IPS-15b (cell line): ENCODE results near the gene CD34.

Experiments used
- H3K27me3 ChIP-seq: one replicate; pipeline ENCODE4 v1.6.1; 2013; ENCODE audit warnings: low read length; ENCODE audit not compliant: control insufficient read depth, insufficient read depth
- H3K36me3 ChIP-seq: one replicate; pipeline ENCODE4 v1.6.1; 2013; ENCODE audit warnings: low read length; ENCODE audit not compliant: control insufficient read depth, insufficient read depth
- H3K4me1 ChIP-seq: one replicate; pipeline ENCODE4 v1.6.1; 2013; ENCODE audit warnings: mild to moderate bottlenecking, low read length; ENCODE audit not compliant: control insufficient read depth, insufficient read depth
- H3K4me3 ChIP-seq: one replicate; pipeline ENCODE4 v1.5.1; 2013; ENCODE audit warnings: low read depth, low read length
- H3K9ac ChIP-seq: one replicate; pipeline ENCODE4 v1.6.1; 2013; ENCODE audit warnings: low read depth, mild to moderate bottlenecking, low read length
- H3K9me3 ChIP-seq: one replicate; pipeline ENCODE4 v1.6.1; 2013; ENCODE audit warnings: mild to moderate bottlenecking, low read length; ENCODE audit not compliant: control insufficient read depth, insufficient read depth

The CD34 gene, protein sequence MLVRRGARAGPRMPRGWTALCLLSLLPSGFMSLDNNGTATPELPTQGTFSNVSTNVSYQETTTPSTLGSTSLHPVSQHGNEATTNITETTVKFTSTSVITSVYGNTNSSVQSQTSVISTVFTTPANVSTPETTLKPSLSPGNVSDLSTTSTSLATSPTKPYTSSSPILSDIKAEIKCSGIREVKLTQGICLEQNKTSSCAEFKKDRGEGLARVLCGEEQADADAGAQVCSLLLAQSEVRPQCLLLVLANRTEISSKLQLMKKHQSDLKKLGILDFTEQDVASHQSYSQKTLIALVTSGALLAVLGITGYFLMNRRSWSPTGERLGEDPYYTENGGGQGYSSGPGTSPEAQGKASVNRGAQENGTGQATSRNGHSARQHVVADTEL

DNA sequence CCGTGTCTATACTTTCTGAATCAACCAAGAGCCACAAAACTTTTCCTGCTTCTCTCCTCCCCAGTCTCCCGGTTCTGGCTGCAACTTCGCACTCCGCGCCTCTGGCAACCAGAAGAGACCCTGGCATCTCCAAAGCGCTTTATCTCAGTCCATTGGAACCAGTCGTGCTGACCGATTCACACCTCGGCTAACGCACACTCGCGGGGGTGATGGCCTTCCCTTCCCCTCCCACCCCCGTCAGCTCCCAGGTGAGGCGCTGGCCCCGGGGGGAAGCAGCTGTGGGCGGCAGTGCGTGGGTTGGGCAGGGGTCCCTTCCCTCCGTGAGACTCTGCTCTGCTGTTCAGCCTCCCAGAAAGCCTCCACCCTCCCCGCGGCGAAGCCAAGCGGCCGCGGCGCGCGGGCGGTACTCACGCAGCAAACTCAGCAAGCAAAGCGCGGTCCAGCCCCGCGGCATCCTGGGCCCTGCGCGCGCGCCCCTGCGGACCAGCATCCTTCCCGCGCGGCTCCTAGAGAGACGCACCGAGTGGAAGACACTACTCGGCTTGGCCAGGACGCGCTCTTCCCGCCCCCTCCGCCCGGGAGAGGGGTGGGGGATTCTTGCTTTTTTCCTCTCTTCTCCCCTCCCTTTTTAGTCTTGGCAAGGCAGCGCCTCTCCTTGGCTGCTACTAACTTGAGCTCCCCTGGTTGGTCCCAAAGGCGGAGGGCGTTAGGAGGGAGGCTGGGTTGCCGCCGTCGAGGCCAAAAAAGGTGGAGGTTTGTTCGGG is at the start of gene CD34:
TSS of gene CD34 (minus strand) at position 535 of the 764 bp plus-strand sequence. CDS start at position 490, 45 bp downstream.
- no peaks in the 10 kb centered on the region for H3K9me3 ChIP-seq
- H3K4me3 ChIP-seq = peak within 1 kb of the TSS; percentile 66
- peaks cover 57% of the 10 kb centered on the region for H3K27me3 ChIP-seq
- no peak within 1 kb of the TSS for H3K9ac ChIP-seq
- H3K4me1 ChIP-seq = peaks cover 3% of the 10 kb centered on the region
- no peaks in the 10 kb centered on the region for H3K36me3 ChIP-seq

DNA sequence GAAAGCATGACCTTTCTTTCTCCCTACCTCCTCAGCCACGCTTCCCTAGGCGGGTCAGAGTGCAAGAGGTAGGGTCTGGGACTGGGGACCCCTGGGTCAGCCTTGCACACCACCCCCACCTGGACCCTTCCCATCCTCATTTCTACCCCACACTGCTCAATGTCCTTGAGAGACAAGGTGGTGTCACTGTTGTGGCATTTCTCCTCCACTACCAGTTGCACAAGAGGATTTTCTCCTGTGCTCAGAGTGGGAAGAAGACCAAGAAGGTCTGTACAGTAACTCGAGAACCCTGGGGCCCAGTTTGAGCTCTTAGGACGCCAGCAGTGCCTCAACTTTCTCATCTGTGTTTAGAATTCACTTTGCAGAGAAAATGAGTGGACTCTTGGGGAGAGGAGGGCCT is 49.4 kb upstream of the CD34 start:
- H3K4me3 ChIP-seq = peak overlapping the region; percentile 52
- peaks cover 2% of the 10 kb centered on the region for H3K4me1 ChIP-seq
- H3K9me3 ChIP-seq = no peaks in the 10 kb centered on the region
- H3K27me3 ChIP-seq = peaks cover 88% of the 10 kb centered on the region
- H3K36me3 ChIP-seq = no peaks in the 10 kb centered on the region
- H3K9ac ChIP-seq = no peak overlapping the region

DNA sequence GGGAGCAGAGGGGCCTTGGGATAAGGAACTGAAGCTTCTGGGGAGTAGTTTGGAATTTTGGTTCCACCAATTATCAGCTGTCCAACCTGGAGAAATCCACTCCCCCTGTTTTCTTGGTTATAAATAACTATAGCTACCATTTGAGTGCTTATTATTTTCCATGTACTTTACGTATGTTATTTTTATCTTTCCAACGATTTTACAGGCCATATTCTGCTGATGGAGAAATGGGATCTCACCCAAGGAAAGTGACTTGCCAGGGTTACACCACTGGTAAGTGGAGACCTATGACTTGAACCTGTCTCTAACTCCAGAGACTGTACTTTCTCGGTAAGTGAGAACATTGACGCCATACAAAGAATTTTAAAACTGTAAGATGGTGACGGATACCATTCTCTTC is 49.0 kb upstream of the CD34 start:
- peaks cover 2% of the 10 kb centered on the region for H3K4me1 ChIP-seq
- H3K4me3 ChIP-seq = peak overlapping the region; percentile 52
- no peak overlapping the region for H3K9ac ChIP-seq
- H3K27me3 ChIP-seq = peaks cover 87% of the 10 kb centered on the region
- no peaks in the 10 kb centered on the region for H3K36me3 ChIP-seq
- H3K9me3 ChIP-seq = no peaks in the 10 kb centered on the region

DNA sequence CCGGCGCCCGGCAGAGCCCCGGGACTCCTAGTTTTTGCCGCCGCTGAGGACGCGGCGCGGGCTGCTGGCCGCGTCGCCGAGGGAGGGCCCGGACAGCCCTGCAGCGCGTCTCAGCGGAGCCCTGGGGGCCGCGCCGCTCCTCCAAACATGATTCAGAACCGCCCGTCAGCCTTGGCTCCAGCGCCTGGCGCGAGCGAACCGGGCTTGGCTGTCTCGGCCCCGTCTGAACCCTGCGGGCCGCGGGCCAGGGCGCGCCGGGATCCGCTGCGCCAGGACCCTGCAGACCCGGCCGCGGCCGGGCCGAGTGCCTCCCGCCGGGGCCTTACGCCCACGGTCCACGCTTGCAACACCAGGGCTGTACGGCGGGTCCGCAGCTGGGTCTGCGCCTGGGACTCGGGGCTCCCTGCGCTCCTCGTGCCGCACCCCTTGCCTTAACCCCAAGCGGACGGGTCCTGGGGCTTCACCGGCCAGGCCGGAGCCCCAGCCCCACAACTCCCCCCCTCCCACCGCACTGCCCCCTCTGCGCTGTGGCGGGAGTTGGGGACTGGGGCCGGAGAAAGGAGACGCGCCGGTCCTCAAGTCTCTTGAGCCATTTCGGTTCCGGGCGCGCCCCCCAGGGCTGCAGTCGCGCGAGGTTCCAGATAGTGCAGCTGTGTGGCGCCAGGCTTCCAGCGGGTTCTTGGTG is 48.4 kb upstream of the CD34 start:
- Histone ChIP-seq H3K9me3 (no peaks in the 10 kb centered on the region), H3K9ac (no peak overlapping the region), H3K27me3 (peaks cover 83% of the 10 kb centered on the region), H3K4me3 (peak overlapping the region; percentile 52), H3K4me1 (peaks cover 2% of the 10 kb centered on the region), H3K36me3 (no peaks in the 10 kb centered on the region)

DNA sequence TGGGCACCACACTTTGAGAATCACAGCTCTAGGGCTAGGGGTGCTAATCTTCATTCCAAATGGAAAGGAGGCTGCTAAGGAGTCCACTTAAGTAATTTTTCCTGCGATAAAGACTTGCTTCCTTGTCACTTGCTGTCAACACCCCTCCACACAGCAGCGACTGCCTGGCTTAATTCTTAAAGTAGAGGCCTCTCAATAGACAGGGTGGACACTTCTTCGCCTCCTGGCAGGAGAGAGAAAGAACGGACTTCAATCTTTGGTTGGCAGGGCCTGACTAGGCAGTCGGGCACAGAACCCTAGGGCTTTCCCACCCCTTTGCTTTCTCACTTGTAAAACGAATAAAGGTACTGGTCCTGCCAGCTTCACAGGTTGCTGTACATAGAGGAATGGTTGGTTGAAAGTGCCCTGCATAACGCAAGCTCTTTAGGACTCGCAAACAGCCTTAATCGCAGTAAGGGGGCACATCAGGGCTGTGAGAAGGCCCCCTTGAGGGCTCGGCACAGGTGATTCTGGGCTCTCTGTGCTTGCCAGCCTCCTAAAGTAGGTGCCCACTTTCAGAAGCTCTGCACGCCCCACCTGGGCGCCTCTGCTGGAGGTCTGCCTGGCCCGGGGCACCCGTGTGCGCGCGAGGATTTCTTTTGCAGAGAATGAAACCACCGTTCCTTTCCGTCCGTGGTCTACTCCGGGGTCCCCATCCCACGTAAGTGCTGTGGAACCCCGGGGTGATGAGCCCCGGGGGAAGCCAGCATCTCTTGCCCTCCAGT is 47.6 kb upstream of the CD34 start:
- H3K27me3 ChIP-seq = peaks cover 78% of the 10 kb centered on the region
- H3K4me1 ChIP-seq = peaks cover 2% of the 10 kb centered on the region
- H3K4me3 ChIP-seq = peak overlapping the region; percentile 52
- no peak overlapping the region for H3K9ac ChIP-seq
- H3K9me3 ChIP-seq = no peaks in the 10 kb centered on the region
- no peaks in the 10 kb centered on the region for H3K36me3 ChIP-seq

DNA sequence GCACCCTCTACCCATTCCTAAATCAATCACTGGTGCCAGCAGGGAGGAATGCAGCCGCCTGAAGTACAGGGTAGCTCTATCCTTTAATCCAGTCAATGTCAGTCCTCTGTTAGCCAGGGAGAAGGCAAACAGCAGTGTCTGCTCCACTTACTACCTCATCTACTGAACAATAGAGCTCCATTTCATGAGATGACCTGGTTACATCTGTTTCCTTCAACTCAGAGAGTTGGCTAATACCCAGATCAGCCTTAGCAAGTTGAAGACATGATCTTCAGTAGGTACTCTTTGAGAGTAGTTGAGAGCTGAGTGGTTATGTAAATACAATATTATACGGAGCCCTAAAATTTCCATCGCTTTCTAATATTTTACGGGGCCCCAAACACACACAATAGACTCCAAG is 46.1 kb upstream of the CD34 start:
- Histone ChIP-seq H3K9ac (no peak overlapping the region), H3K36me3 (no peaks in the 10 kb centered on the region), H3K9me3 (no peaks in the 10 kb centered on the region), H3K4me3 (no peak overlapping the region), H3K27me3 (peaks cover 70% of the 10 kb centered on the region), H3K4me1 (peaks cover 5% of the 10 kb centered on the region)

DNA sequence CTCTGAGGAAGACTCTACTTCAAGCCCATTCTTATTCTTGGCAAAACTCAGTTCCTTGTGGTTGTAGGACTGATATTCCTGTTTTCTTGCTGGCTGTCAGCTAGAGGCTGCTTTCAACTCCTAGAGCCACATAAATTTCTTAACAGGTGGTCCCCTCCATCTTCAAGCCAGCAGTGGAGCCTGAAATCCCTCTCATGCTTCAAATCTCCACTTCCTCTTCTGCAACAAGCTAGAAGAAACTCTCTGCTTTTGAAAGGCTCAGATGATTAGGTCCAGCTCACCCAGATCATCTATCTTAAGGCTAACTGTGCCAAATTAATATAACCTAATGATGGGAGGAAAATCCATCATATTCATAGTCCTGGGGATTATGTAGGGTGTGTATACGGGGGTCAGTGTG is 43.2 kb upstream of the CD34 start:
- Histone ChIP-seq H3K27me3 (peaks cover 46% of the 10 kb centered on the region), H3K36me3 (no peaks in the 10 kb centered on the region), H3K9me3 (no peaks in the 10 kb centered on the region), H3K9ac (no peak overlapping the region), H3K4me3 (no peak overlapping the region), H3K4me1 (peaks cover 3% of the 10 kb centered on the region)

DNA sequence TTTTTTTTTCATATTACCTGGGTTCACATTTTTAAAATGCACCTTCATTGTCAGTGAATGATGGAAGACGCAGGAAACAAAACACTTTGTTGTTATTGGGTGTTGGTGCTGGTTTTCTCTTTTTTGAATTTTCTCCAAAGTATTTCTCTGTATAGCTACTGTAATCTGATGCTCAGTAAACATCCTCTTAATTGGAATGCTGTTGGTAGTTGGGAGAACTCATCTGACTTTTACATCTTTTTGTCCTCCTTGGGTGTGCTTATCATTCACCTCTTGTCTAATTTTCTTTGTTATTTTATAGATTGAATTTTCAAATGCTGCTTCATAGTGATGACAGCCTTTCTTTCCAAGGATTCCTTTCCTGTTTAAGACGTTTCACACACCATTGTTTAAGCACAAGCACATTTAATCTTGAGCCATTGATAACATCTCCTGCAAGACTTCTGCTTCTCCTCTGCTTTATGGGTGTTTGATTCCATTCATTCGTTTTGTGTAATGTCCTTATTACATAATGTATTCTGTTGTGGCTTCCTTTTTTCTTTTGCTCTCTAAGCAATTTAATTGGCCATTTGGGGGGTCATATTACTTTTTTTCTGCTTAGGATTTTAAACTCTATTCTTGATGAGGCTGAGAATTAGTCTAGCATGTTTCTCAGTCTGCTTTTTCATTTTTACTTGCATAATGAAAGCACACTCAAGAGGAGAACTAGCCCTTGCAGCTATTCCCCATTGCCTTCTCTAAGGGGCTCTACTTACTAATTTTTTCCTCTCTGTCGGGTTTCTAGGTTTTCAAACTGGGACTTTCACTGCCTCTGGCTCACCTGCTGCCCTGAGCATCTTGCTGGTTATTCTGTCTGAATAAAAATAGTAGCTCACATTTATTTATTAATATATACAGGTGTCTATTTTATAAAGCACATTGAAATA is 42.0 kb upstream of the CD34 start:
- H3K9me3 ChIP-seq = no peaks in the 10 kb centered on the region
- no peak overlapping the region for H3K9ac ChIP-seq
- peaks cover 33% of the 10 kb centered on the region for H3K27me3 ChIP-seq
- no peak overlapping the region for H3K4me3 ChIP-seq
- H3K4me1 ChIP-seq = peaks cover 3% of the 10 kb centered on the region
- no peaks in the 10 kb centered on the region for H3K36me3 ChIP-seq

DNA sequence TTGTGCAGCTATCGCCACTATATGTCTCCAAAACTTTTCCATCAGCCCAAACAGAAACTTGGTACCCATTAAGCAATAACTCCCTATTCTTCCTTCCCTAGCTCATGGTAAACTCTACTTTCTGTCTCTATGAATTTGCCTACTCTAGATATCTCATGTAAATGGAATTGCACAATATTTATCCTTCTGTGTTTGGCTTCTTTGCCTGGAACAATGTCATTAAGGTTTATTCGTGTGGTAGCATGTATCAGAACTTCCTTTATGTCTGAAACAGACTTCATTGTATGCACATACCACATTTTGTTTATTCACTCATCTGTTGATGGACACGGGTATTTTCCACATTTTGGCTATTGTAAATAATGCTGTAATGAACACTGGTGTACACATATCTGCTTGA is 40.7 kb upstream of the CD34 start:
- Histone ChIP-seq H3K9me3 (no peaks in the 10 kb centered on the region), H3K36me3 (no peaks in the 10 kb centered on the region), H3K4me1 (peaks cover 3% of the 10 kb centered on the region), H3K4me3 (no peak overlapping the region), H3K27me3 (peaks cover 21% of the 10 kb centered on the region), H3K9ac (no peak overlapping the region)

DNA sequence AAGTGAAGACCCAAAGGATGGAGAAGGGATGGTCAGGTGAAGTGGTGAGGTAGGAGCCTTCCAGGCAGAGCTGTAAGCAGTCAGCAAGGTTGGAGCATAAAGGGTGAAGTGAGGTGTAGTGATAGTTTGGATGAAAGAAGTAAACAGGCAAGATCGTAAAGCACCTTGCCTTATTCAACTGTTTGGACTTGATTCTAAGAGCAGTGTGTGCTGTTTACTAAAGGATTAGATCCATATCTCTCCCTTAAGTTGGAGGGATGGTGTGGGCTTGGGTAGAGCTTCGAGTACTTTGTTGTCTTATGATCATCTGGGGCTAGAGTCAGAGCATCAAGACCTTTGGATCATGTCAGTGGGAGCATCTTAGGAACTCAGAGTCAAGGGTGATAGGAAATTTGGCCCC is 39.8 kb upstream of the CD34 start:
- H3K27me3 ChIP-seq = peaks cover 12% of the 10 kb centered on the region
- no peaks in the 10 kb centered on the region for H3K36me3 ChIP-seq
- H3K9me3 ChIP-seq = no peaks in the 10 kb centered on the region
- peaks cover 3% of the 10 kb centered on the region for H3K4me1 ChIP-seq
- no peak overlapping the region for H3K4me3 ChIP-seq
- H3K9ac ChIP-seq = no peak overlapping the region
